ENCODE results near the gene LSAMP.

DNA sequence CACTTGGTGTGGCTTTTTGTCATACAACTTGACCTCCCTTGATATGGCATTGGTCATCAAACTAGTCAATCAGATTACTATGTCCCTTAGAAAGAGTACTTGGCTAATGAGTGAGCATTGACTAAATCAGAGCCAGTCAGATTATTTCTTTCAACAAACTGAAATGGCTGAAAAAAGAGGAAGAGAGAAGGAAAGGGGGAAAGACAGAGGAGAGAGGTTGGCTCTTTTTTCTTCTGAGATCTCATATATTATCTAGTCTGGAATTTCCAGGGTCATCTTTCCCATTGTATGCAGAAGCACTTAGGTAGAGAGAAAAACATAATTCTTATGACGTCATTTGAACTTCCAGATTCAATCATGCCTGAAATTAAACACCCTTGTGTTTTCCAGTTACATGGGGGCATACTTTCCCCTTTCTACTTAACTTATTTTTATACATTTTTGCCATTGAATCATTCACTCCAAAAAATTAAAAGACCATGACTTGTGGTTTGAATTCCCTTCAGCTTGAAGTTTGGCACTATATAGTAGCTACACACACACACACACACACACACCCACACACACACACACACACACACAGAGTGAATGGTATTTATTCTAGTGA, 387.8 kb downstream of the LSAMP start:
- TF ChIP-seq, protein P1, sequence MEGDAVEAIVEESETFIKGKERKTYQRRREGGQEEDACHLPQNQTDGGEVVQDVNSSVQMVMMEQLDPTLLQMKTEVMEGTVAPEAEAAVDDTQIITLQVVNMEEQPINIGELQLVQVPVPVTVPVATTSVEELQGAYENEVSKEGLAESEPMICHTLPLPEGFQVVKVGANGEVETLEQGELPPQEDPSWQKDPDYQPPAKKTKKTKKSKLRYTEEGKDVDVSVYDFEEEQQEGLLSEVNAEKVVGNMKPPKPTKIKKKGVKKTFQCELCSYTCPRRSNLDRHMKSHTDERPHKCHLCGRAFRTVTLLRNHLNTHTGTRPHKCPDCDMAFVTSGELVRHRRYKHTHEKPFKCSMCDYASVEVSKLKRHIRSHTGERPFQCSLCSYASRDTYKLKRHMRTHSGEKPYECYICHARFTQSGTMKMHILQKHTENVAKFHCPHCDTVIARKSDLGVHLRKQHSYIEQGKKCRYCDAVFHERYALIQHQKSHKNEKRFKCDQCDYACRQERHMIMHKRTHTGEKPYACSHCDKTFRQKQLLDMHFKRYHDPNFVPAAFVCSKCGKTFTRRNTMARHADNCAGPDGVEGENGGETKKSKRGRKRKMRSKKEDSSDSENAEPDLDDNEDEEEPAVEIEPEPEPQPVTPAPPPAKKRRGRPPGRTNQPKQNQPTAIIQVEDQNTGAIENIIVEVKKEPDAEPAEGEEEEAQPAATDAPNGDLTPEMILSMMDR (IDR thresholded peaks at IDR 0.05; ENCODE audit: insufficient read depth, low read depth, low read length) = no peak
- TF ChIP-seq EZH2 (IDR thresholded peaks at IDR 0.05; ENCODE audit: insufficient read depth, low read length) = no peak

Data from astrocyte (in vitro differentiated cells and primary cell).